Type B pancreatic cell (in vitro differentiated cells): ENCODE measurements around the gene ZNF581. TPM values are rescaled to one million over a fixed set of nuclear protein-coding genes. Genes with fewer than 3 reads are reported as not detected.

ENCODE experiments used
- DNase-seq: peaks from one replicate; pipeline ENCODE4 v3.0.0; 2021; ENCODE audit warnings: mixed read lengths; ENCODE audit not compliant: unreplicated experiment; ENCODE audit errors: extremely low spot score
- H3K27ac Mint-ChIP-seq: 2 replicates; pipeline ENCODE4 v1.8.0; 2021; ENCODE audit warnings: mild to moderate bottlenecking, mixed read lengths
- H3K27me3 Mint-ChIP-seq: 2 replicates; pipeline ENCODE4 v1.8.0; 2021; ENCODE audit warnings: mixed read lengths
- H3K36me3 Mint-ChIP-seq: 2 replicates; pipeline ENCODE4 v1.8.0; 2021; ENCODE audit warnings: mixed read lengths
- H3K4me1 Mint-ChIP-seq: one replicate; pipeline ENCODE4 v1.8.0; 2021; ENCODE audit warnings: mixed read lengths; ENCODE audit not compliant: unreplicated experiment
- H3K4me3 Mint-ChIP-seq: 2 replicates; pipeline ENCODE4 v1.8.0; 2021; ENCODE audit warnings: mild to moderate bottlenecking, mixed read lengths
- H3K9me3 Mint-ChIP-seq: 2 replicates; pipeline ENCODE4 v1.8.0; 2021; ENCODE audit warnings: mixed read lengths
- total RNA-seq: library from RNA; stranded (reverse); gene quantifications from 2 replicates; pipeline ENCODE4 v1.2.1, GENCODE V29; 2021; ENCODE audit warnings: low replicate concordance
- TF ChIP-seq, protein P1 (sequence below): fragments of 200-600 bp; sonication (generic); conservative IDR thresholded peaks from 2 replicates; pipeline ENCODE4 v1.5.0; 2021; ENCODE audit warnings: antibody characterized with exemption, mild to moderate bottlenecking

Gene ZNF581
- total RNA-seq, 1 donor from 2014 or later, result 43.1 TPM

- Mint-ChIP-seq H3K27ac (peak overlapping the region; percentile 96), H3K9me3 (no peaks in the 10 kb centered on the region)
- no peak for DNase-seq
Observed at GRCh38 chr19:55625004-55625326, 18.5 kb upstream of the ZNF581 start.

DNA sequence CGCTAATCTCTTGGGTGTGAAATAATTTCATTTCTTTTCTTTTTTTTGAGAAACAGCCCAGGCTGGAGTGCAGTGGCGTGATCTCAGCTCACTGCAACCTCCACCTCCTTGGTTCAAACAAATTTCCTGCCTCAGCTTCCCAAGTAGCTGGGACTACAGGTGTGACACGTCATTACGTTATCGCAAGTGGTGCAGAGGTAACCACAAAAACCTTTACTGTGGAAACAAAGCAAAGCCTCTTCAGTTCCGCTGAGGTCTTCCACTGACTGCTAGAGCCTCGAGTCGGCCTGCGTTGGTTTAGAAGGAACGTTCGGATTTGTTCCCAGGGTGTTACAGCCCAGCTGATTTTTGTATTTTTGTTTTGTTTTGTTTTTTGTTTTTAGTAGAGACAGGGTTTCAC lies 17.1 kb upstream of the ZNF581 start:
- Mint-ChIP-seq H3K4me1 (peaks cover 14% of the 10 kb centered on the region), H3K36me3 (no peaks in the 10 kb centered on the region), H3K27ac (no peak overlapping the region), H3K4me3 (no peak overlapping the region), H3K27me3 (no peaks in the 10 kb centered on the region), H3K9me3 (no peaks in the 10 kb centered on the region)
- no peak for DNase-seq
- TF ChIP-seq, protein P1, sequence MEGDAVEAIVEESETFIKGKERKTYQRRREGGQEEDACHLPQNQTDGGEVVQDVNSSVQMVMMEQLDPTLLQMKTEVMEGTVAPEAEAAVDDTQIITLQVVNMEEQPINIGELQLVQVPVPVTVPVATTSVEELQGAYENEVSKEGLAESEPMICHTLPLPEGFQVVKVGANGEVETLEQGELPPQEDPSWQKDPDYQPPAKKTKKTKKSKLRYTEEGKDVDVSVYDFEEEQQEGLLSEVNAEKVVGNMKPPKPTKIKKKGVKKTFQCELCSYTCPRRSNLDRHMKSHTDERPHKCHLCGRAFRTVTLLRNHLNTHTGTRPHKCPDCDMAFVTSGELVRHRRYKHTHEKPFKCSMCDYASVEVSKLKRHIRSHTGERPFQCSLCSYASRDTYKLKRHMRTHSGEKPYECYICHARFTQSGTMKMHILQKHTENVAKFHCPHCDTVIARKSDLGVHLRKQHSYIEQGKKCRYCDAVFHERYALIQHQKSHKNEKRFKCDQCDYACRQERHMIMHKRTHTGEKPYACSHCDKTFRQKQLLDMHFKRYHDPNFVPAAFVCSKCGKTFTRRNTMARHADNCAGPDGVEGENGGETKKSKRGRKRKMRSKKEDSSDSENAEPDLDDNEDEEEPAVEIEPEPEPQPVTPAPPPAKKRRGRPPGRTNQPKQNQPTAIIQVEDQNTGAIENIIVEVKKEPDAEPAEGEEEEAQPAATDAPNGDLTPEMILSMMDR, result no peak

More at GRCh38 chr19:55625004-55625326, 18.5 kb upstream of the ZNF581 start:
- Mint-ChIP-seq H3K4me1 (peaks cover 14% of the 10 kb centered on the region), H3K36me3 (peaks cover 4% of the 10 kb centered on the region), H3K4me3 (peak overlapping the region; percentile 89), H3K27me3 (no peaks in the 10 kb centered on the region)
- TF ChIP-seq, protein P1, result no peak

GRCh38 chr19:55632463-55632834 lies 11.0 kb upstream of the ZNF581 start:
- no peak for DNase-seq
- Mint-ChIP-seq H3K9me3 (no peaks in the 10 kb centered on the region), H3K36me3 (peaks cover 8% of the 10 kb centered on the region), H3K4me1 (peaks cover 27% of the 10 kb centered on the region), H3K27me3 (no peaks in the 10 kb centered on the region), H3K27ac (peak overlapping the region; percentile 76), H3K4me3 (peak overlapping the region; percentile 74)
- TF ChIP-seq, protein P1, result peak; percentile 90

DNA sequence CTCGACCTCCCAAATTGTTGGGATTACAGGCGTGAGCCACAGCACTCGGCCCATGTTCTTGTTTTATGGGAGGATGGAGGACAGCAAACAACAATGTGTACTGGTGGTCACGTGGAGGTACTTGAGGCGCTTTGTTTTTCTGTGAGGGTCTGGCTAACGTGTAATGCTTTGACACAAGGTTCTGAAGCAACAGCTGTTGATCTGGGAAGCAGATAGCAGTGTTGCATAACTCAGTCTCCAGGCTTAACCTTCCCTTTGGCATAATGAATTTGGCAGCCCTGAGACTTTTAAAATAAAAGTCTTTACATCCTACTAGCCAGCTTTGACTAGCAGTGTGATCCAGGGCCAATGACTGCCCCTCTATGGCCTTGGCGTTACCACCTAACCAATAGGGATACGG lies 9.6 kb upstream of the ZNF581 start:
- H3K9me3 Mint-ChIP-seq, result no peaks in the 10 kb centered on the region
- peak overlapping the region; percentile 99 for H3K27ac Mint-ChIP-seq
- DNase-seq, result no peak
- no peaks in the 10 kb centered on the region for H3K27me3 Mint-ChIP-seq
- peaks cover 14% of the 10 kb centered on the region for H3K36me3 Mint-ChIP-seq
- TF ChIP-seq, protein P1, result no peak
- H3K4me1 Mint-ChIP-seq, result peaks cover 33% of the 10 kb centered on the region
- H3K4me3 Mint-ChIP-seq, result no peak overlapping the region

GRCh38 chr19:55635334-55635717 lies 8.1 kb upstream of the ZNF581 start:
- TF ChIP-seq, protein P1, result no peak
- H3K27me3 Mint-ChIP-seq, result no peaks in the 10 kb centered on the region
- DNase-seq, result no peak
- H3K27ac Mint-ChIP-seq, result peak overlapping the region; percentile 99
- H3K9me3 Mint-ChIP-seq, result no peaks in the 10 kb centered on the region
- H3K36me3 Mint-ChIP-seq, result peaks cover 17% of the 10 kb centered on the region
- peaks cover 38% of the 10 kb centered on the region for H3K4me1 Mint-ChIP-seq
- peak overlapping the region; percentile 100 for H3K4me3 Mint-ChIP-seq

DNA sequence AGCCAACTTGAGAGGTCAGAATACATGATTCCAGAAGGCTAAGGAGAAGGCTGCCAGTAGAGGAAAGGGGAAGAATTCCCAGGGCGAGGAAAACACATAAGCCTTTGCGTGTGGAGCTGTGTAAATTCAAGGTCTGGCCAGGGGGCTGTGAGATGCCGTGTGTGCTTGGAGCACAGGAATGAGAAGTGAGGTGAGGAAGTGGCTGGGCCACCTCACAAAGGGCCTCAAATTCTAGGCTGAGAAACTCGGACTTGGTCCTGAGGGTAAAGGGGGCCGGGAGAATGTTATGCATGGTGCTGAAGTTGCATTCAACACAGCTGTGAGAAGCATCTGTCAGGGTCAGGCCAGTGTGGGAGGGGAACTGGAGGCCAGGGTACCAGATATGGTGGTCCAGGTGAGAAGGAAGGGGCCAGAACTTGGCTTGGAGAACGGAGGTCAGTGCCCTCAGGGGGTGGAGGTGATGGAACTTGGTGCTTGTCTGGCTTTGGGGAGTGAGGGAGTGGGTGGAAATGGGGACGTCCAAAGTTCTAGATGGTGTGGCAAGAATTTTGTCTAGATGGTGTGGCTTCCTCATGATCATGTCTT lies 7.5 kb upstream of the ZNF581 start:
- Mint-ChIP-seq H3K27me3 (no peaks in the 10 kb centered on the region), H3K27ac (peak overlapping the region; percentile 99), H3K4me3 (peak overlapping the region; percentile 100), H3K4me1 (peaks cover 40% of the 10 kb centered on the region), H3K36me3 (peaks cover 17% of the 10 kb centered on the region), H3K9me3 (no peaks in the 10 kb centered on the region)
- DNase-seq, result no peak
- TF ChIP-seq, protein P1, result no peak
